ENCODE measurements around the gene CLEC9A.

CLEC9A gene

DNA sequence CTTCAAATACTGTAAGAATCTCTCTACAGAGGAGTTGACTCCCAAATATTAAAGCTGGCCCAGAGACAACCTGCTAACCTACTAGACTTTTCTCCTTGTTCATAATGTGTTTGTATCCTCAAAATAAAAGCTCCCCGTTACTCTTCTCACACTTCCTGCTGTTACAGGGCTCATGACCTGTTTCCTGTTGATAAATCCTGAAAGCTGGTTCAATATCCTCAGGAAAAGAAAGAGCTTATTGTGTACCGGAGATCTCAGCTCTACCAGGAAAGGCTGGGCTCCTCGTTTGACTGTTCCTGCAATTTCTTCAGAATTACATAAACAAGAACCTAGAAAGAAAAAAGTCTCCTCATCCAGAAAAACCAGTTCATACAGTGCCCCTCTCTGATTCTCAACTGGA, 37.5 kb downstream of the CLEC9A start:
- DNase-seq (ENCODE audit: low spot score) = peak; percentile 62

DNA sequence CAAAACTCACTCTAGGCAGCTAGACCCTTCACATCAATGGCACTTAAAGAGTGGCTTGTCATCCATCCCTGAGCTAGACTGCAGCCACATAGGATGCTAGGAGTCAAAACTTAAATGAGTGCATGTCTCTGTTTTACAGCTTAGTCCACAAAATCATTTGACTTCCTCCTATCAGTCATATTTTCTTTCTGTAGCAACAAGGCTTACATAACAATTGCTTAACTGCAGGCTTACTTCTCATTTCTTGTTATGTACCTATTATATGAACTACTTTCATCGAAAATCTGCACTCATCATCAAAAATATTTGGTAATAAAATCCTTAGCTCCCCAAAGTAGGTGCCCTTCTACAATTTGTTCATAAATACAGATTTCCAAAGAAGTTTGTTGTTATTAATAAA, 38.2 kb downstream of the CLEC9A start:
- peak; percentile 64 for DNase-seq (ENCODE audit: low spot score)

DNA sequence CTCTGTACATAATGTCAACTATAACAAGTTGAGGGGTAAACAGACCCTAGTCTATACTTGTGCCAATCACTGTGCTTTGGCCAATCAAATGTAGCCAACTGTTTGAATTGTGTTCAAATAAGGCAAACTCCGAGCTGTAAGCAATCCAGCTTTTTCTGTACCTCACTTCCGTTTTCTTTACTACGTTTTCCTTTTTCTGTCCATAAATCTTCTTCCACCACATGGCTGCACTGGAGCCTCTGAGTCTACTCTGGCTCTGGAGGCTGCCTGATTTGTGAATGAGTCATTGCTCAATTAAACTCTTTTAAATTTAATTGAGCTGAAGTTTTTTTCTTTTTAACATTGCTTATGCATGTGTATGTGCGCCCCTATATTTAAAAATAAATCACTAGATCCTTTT, 38.6 kb downstream of the CLEC9A start:
- DNase-seq (ENCODE audit: low spot score) = peak; percentile 51

- DNase-seq (ENCODE audit: low spot score) = no peak
Observed at GRCh38 chr12:10069976-10070375, 39.5 kb downstream of the CLEC9A start.

GRCh38 chr12:10070380-10070779, 39.9 kb downstream of the CLEC9A start:
- DNase-seq (ENCODE audit: low spot score) = no peak

DNA sequence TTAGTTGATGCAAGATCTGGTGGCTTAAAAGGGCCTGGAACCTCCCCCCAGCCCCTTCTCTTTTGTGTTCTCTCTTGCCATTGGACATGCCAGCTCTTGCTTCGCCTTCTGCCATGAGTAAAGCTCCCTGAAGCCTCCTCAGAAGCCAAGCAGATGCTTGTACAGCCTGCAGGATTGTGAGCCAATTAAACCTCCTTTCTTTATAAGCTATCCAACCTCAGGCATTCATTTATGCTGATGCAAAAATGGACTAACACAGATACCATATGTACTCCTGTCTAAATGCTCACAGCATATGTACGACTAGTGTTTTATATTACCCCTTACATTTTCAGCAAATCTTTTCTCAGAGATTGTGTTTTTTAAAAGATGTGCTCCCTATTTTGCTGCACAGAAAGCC, 41.6 kb downstream of the CLEC9A start:
- DNase-seq (ENCODE audit: low spot score) = no peak

DNA sequence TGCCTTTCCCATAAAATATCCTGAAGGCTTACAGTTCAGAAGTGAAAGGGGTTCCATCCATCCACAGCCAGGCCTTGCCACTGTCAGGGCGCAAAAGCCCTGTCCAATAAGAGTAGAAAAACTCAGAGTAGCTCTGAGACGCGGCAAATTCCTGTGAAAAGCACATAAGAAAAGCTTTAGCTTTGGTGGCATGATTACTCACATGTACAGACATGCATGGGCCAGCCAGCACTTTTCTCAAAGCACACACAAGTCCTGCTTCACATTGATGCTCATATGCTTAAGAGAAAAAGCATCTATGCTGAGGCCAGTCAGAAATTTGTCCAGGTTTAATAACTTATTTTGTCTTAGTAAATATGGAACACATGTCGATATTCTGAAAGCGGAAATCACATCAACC, 42.8 kb downstream of the CLEC9A start:
- no peak for DNase-seq (ENCODE audit: low spot score)

DNA sequence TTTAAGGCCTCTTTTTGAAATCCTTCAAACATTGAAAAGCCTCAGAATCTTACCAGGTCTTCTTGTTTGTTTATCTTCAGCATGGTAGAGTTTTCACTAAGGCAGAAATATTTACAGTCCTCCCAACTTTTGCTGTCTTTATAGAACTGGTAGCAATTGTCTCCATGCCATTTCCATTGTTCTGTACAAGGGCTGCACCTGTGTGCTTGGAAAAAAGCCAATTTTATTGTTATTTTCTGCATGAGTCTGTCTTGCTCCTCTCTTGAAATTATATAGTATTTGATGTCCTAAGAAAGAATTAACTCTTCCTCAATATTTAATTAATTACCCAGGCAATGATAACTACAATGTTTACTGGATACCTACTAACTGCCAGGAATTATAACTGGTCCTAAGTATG, 45.0 kb downstream of the CLEC9A start:
- no peak for DNase-seq (ENCODE audit: low spot score)

- no peak for DNase-seq (ENCODE audit: low spot score)
Observed at GRCh38 chr12:10082117-10082874, 51.8 kb downstream of the CLEC9A start.

GRCh38 chr12:10084733-10085132, 54.3 kb downstream of the CLEC9A start:
- no peak for DNase-seq (ENCODE audit: low spot score)

- DNase-seq (ENCODE audit: low spot score) = no peak
Observed at GRCh38 chr12:10086387-10086786, 55.9 kb downstream of the CLEC9A start.

DNA sequence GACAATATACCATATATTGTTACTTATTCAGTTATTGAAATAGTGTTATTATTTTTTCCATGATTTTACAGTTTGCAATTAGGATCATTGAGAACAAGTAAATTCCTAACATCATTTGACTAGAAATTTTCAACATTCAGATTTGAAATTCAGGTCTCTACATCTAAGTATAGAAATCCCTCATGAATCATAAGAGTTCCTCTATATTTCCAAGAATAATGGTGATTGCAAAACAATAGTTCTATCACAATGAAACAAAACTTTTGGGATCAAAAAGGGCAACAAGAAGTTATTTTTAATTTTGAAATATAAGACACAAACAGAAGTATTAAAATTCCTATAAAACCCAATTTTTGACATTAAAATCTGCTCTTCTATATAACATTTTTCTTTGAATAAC, 57.5 kb downstream of the CLEC9A start:
- DNase-seq (ENCODE audit: low spot score) = no peak

GRCh38 chr12:10088955-10089900, 58.7 kb downstream of the CLEC9A start:
- DNase-seq (ENCODE audit: low spot score) = no peak

- DNase-seq (ENCODE audit: low spot score) = peak; percentile 43
Observed at GRCh38 chr12:10094646-10095395, 64.3 kb downstream of the CLEC9A start.

DNA sequence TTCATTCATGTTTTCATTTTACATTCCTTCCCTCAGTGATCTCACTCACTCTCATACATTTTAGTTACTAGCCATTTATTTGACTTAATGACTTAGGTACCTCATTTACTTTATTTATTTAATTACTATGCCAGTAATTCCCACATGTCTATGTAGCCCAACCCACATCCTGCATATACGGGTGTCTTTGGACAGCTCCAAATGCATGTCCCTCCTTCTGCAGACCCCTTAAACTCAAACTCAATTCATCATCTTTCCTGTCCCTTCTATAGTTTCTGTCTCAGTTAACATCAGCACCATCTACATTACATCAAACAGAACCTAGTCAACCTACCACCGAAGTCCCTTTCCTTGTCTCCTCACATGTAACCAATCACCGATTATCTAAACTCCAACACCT, 65.5 kb downstream of the CLEC9A start:
- no peak for DNase-seq (ENCODE audit: low spot score)

GRCh38 chr12:10097521-10097920, 67.0 kb downstream of the CLEC9A start:
- no peak for DNase-seq (ENCODE audit: low spot score)

- no peak for DNase-seq (ENCODE audit: low spot score)
Observed at GRCh38 chr12:10098791-10099190, 68.3 kb downstream of the CLEC9A start, which contains the start of gene CLEC1A. Gene CLEC1A, minus strand, starts transcription at chr12:10098985. Its CDS starts 63 bp downstream, at chr12:10098922.

DNA sequence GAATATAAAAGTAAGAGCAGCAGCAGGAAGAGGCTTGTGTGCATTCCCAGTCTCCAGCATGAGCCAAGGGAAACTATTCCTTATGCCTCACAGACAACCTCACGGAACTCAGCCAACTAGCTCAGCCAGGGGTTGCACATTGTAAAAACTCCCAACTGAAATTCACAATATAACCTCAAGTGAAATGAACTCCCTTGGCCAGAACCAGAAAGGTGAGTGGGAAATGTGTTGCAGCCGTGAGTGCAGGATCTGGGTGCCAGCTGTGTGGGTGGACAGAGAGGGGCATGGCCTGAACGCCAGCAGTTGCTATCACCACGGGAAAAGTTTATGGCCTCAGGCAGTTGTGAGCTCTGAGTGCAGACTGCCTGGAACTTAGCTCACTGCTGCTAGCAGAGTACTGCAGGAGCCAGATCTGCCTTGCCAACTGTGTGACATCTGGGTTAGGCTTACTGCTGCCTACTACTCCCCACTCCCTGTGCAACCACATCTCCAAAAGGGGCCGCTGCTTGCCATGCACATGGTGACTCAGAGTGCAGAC, 70.6 kb downstream of the CLEC9A start:
- peak; percentile 7 for DNase-seq (ENCODE audit: low spot score)

DNA sequence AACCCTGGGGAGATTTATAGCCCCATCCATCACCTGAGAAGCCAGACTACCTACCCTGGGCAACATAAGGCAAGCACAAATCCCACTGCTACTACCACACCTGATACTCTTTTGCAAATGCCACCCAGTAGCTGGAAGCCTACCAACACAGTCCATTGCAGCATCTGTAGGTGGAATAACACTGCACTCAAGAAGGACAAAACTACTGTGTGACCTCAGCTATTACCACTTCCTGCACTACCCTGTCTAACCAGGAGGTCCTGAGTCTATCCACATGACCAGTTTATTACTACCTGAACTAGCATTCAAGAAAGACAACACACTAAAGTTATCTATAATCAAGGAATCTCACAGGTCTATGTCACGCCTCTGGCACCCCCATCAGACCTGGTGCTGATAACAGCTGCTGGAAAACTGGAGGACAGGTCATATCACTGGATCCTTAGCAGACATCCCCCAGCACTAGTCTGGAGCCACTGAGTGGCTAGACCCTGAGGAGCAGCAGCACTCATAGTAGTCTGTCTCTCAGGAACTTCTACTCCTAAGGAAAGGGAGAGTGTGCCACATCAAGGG, 71.3 kb downstream of the CLEC9A start:
- DNase-seq (ENCODE audit: low spot score) = no peak

DNA sequence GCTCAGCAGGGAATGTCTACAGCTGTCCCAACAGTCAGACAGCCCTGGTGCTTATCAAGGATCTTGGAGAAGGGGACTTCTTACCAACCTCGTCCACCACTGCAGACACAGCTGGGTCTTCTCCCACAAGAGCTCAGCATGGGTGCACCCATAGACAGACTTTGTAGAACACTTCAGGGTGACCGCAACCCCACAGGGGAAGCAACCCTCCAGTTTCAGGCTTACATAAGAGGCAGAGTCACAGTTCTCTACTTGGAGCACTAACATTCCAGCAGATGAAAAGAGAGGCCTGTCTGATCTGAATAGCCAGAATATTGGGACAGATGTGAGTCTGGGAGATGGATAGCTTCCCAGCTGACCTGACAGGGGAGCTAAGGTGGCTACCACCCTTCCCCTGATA, 71.8 kb downstream of the CLEC9A start:
- DNase-seq (ENCODE audit: low spot score) = peak; percentile 46

DNA sequence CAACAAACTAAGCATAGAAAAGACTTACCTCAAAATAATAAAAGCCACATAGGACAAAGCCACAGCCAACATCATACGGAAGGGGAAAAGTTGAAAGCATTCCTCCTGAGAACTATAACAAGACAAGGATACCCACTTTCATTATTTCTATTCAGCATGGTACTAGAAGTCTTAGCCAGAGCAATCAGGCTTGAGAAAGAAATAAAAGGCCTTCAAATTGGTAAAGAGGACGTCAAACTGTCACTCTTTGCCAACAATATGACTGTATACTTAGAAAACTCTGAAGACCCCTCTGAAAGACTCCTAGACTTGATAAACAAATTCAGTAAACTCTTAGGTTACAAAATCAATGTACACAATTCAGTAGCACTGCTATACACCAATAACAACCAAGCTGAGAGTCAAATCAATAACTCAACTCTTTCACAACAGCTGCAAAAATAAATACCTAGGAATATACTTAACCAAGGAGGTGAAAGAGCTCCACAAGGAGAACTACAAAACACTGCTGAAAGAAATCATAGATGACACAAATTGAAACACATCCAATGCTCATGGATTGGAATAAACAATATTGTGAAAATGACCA, 79.9 kb downstream of the CLEC9A start:
- DNase-seq (ENCODE audit: low spot score) = no peak
